Measurements from ENCODE around the gene ST7. TPM values are rescaled to one million over a fixed set of nuclear protein-coding genes. Genes with fewer than 3 reads are reported as not detected.

ST7 gene
- total and polyA plus RNA-seq, 7 donors = 5.3 to 37.7 (median 19.0) TPM

DNA sequence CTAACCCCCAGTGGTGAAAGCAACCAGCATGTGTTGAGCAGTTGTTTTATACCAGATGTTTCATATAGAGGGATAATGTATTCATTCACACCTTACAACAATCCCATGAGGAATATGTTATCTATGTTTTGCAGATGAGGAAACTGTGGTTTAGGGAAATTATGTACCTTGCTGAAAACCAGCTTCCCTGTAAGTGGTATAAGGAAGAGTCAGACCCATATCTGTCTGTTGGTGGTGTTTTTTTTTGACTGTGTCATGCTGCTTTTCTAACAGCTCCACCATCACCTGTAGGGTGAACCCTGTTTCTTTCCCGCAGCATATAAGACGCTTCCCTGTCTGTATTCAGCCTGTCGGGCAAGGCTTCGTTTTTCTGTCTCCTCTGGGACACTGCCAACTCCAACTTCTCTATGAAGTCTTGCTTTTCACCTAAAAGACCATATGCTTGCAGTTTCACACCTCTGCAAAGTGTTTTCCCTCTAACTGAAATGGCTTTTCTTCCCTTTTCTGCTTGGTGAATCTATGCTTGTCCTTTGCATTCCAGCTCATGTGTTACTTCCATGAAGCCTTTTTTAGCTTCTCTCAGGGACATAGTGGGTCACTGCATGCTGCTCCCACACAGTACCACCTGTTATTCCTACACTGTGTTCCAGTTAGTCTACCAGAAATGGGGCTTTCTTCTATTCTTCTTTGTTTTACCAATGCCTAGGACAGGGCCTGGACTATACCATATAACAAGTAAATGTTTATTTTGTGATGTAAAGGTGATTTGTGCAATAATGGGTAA lies 92.8 kb downstream of the ST7 start:
- intact Hi-C loops (cut with DNase I) = no loop called here
- Histone ChIP-seq H3K9me3 (no peaks in the 10 kb centered on the region), H3K4me1 (peaks cover 0 to 67% (median 51%) of the 10 kb centered on the region in 4 donors), H3K4me3 (no peak overlapping the region), H3K27me3 (no peaks in the 10 kb centered on the region), H3K27ac (no peak overlapping the region), H3K36me3 (no peaks in the 10 kb centered on the region)
- WGBS, 2 donors = 75 to 87% methylated on average over 4 of the region's 4 CpGs
- DNase-seq = no peak
- TF ChIP-seq POLR2A (IDR thresholded peaks at IDR 0.05) (no peak), EP300 (IDR thresholded peaks at IDR 0.05) (no peak), POLR2AphosphoS5 (IDR thresholded peaks at IDR 0.05) (no peak)
- TF ChIP-seq, protein P1, sequence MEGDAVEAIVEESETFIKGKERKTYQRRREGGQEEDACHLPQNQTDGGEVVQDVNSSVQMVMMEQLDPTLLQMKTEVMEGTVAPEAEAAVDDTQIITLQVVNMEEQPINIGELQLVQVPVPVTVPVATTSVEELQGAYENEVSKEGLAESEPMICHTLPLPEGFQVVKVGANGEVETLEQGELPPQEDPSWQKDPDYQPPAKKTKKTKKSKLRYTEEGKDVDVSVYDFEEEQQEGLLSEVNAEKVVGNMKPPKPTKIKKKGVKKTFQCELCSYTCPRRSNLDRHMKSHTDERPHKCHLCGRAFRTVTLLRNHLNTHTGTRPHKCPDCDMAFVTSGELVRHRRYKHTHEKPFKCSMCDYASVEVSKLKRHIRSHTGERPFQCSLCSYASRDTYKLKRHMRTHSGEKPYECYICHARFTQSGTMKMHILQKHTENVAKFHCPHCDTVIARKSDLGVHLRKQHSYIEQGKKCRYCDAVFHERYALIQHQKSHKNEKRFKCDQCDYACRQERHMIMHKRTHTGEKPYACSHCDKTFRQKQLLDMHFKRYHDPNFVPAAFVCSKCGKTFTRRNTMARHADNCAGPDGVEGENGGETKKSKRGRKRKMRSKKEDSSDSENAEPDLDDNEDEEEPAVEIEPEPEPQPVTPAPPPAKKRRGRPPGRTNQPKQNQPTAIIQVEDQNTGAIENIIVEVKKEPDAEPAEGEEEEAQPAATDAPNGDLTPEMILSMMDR (IDR thresholded peaks at IDR 0.05) = no peak

DNA sequence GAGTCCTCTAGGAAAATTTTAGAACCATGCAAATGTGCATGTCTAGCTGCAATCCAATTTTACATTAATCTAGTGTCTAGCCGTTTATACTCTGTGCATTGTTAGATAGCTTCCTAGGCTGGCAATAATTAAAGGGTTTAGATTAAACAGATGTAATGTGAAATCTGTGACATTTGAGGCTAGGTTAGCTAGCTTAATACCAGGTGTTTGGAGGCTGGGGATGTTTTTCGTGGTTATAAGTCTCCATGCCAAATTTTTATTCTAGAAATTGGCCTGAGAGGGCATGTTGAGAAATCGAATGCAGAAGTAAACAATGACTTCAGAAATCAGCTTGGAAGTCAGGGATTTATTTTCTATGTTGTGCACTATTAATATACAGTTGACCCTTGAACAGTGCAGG lies 94.2 kb downstream of the ST7 start:
- no peak overlapping the region for H3K4me3 ChIP-seq
- no peaks in the 10 kb centered on the region for H3K36me3 ChIP-seq
- H3K27ac ChIP-seq = no peak overlapping the region
- DNase-seq = no peak
- no peaks in the 10 kb centered on the region for H3K27me3 ChIP-seq
- H3K9me3 ChIP-seq = no peaks in the 10 kb centered on the region
- H3K4me1 ChIP-seq = peaks cover 0 to 70% (median 62%) of the 10 kb centered on the region in 4 donors
- intact Hi-C loops (cut with DNase I) = no loop called here
- TF ChIP-seq POLR2AphosphoS5 (IDR thresholded peaks at IDR 0.05) (no peak), EP300 (IDR thresholded peaks at IDR 0.05) (no peak), POLR2A (IDR thresholded peaks at IDR 0.05) (no peak)
- TF ChIP-seq, protein P1 (IDR thresholded peaks at IDR 0.05) = no peak
- 16 to 46% methylated on average over 3 of the region's 3 CpGs for WGBS, 2 donors

DNA sequence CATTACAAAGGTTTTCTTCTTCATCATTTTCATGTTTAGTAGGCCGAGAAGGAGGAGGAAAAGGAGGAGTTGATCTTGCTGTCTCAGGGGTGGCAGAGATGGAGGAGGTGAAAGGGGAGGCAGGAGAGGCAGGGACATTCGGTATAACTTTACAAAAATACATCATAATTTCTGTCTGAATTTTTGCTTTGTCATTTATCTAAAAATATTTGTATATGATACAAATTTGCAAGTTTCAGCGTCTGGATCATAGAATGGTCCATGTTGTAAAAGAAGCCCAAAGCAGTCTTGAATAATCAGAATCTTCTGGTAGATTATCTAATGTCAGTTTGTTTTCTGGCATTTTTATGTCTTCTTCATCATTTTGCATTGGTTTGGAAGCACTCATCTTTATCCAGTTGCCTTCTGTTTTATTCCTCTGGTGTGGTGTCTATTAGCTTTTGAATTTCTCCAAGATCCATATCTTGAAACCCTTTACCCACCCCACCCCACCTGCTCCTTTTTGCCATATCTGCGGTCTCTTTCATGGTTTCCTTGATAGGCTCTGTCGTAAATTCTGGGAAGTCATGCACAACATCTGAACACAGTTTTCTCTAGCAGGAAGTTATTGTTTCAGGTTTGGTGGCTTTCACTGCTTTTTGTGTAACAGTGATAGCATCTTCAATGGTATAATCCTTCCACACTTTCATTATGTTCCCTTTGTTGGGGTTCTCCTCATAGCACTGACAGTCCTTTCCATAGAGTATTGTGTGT lies 95.0 kb downstream of the ST7 start:
- WGBS, 2 donors = 57 to 61% methylated on average over 5 of the region's 5 CpGs
- H3K27me3 ChIP-seq = no peaks in the 10 kb centered on the region
- H3K4me1 ChIP-seq = peaks cover 0 to 62% (median 59%) of the 10 kb centered on the region in 4 donors
- no peaks in the 10 kb centered on the region for H3K9me3 ChIP-seq
- DNase-seq = no peak
- H3K27ac ChIP-seq = no peak overlapping the region
- no peaks in the 10 kb centered on the region for H3K36me3 ChIP-seq
- TF ChIP-seq, protein P1 (IDR thresholded peaks at IDR 0.05) = no peak
- TF ChIP-seq POLR2AphosphoS5 (IDR thresholded peaks at IDR 0.05) (no peak), POLR2A (IDR thresholded peaks at IDR 0.05) (no peak)
- no peak overlapping the region for H3K4me3 ChIP-seq
- intact Hi-C loops (cut with DNase I) = no loop called here

DNA sequence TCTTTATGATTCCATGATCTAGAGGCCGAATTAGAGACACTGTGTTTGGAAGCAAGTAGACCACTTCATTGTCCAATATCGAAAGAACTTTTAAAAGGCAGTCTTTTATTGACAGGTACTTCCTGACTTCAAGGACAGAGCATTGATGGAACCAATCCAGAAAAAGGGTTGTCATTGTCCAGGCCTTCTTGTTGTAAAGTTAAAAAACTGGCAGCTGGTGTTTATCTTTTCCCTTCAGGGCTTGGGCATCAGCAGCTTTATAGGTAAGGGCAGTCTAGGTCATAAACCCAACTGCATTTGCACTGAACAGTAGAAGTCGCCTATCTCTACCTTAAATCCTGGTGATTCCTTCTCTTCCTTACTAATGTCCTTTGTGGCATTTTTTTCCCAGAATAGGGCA lies 95.6 kb downstream of the ST7 start:
- no peak for DNase-seq
- no peak overlapping the region for H3K4me3 ChIP-seq
- WGBS, 2 donors = 22 to 54% methylated on average over 3 of the region's 3 CpGs
- H3K9me3 ChIP-seq = no peaks in the 10 kb centered on the region
- peaks cover 0 to 60% (median 54%) of the 10 kb centered on the region in 4 donors for H3K4me1 ChIP-seq
- no peaks in the 10 kb centered on the region for H3K27me3 ChIP-seq
- H3K27ac ChIP-seq = no peak overlapping the region
- H3K36me3 ChIP-seq = no peaks in the 10 kb centered on the region
- TF ChIP-seq POLR2A (IDR thresholded peaks at IDR 0.05) = no peak
- no peak for TF ChIP-seq EP300 (IDR thresholded peaks at IDR 0.05)
- no peak for TF ChIP-seq POLR2AphosphoS5 (IDR thresholded peaks at IDR 0.05)
- TF ChIP-seq, protein P1 (IDR thresholded peaks at IDR 0.05) = no peak
- intact Hi-C loops (cut with DNase I) = no loop called here

Measured in sigmoid colon (tissue), 7 donors.